Measurements from ENCODE around the gene VPS4A.

DNA sequence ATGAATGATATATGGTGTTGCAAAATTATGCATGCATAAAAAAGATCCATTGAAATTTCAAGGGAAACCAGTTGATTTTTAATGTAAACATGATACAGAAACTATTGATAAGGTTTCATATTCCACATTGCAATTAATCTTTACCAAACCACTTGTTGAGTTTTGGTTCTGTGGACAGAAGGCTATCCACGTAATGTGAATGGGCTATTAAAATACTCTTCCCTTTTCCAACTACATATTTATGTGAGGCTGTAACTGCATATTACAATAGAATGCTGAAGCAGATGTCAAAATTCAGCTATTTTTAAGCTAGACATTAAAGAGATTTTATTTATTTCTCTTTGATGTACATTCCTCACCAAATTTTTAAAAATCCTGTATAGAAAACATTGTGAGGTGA lies 33.7 kb upstream of the VPS4A start:
- TF ChIP-seq POLR2A (IDR thresholded peaks at IDR 0.05; ENCODE audit: low read length) = no peak
- no peak for TF ChIP-seq GATA1 (IDR thresholded peaks at IDR 0.05; ENCODE audit: low read depth, low read length)
